DMS153 treated with DMSO at 0.1 percent for 48 hours (cell line): Measurements from ENCODE around the gene CCN2.
A peak's percentile ranks its signal among the peaks of the same experiment; 100 is the strongest.
"Not testable (repeated sequence)": the region's sequence is repeated elsewhere in the genome, so short reads cannot be mapped to it uniquely, and the experiment has no call there.

ENCODE experiments used
- DNase-seq: peaks from one replicate; lab custom pipeline; 2025; ENCODE audit not compliant: unreplicated experiment; lab: John Stamatoyannopoulos, UW

Gene CCN2

DNA sequence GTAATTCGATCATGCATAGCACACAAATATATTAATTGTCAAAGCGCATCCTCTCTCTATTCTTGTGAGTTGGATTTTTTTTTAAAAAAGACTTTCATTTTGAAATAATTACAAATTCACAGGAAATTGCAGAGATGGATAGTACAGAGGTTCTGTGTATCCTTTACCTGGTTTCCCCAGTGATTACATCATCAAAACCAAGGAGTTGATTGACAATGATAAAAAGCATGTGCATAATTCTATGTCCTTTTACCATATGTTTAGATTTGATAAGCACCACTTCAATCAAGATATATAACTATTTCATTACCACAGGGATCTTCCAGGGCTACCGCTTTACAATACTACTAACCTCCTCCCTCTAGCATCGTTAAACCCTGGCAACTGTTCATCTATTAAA is 40.2 kb downstream of the CCN2 start:
- peak; percentile 24 for DNase-seq

DNA sequence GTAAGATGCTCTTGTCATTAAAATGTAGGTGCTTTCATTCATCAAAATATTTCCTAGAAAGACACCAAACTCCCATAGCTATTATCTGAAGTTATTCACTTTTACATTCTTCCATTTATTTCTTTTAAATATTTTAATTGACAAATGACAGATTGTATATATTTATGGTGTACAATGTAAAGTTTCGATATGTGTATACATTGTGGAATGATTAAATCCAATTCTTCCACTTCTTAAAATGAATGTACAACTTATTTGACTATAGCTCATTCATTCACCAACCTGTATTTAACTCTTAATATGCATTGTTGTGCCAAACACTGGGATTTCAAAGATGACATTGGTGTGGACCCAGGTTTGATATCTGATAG is 41.0 kb downstream of the CCN2 start:
- DNase-seq, result no peak

DNA sequence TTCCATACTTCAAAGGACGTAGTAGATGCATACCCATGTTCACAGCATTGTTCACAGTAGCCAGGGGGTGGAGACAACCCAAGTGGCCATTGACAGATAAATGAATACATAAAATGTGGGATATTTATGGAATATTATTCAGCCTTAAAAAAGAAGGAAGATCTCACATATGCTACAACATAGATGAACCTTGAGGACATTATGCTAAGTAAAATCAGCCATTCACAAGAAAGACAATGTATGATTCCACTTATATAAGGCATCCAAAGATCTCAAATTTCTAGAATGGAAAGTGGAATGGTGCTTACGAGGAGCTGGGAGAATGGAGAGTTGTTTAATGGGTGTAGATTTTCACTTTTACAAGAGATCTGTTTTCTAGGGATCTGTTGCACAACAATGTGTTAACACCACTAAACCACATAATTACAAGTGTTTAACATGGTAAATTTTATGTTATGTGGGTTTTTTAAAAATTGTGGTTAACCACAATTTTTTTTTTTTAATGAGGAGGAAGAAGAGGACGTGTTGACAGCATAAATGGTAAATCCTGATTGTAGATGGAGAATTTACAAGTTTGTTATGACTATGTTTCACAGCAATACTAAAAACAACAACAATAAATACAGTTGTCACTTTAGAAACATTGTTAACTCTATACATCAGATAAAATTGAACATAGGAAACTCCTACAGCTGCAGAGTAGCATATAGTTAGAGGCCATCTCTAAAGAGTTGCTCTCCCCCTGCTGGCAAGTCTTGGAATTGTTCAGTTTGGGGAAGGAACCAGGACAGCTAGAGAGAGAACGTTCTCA is 41.6 kb downstream of the CCN2 start:
- peak; percentile 77 for DNase-seq

DNA sequence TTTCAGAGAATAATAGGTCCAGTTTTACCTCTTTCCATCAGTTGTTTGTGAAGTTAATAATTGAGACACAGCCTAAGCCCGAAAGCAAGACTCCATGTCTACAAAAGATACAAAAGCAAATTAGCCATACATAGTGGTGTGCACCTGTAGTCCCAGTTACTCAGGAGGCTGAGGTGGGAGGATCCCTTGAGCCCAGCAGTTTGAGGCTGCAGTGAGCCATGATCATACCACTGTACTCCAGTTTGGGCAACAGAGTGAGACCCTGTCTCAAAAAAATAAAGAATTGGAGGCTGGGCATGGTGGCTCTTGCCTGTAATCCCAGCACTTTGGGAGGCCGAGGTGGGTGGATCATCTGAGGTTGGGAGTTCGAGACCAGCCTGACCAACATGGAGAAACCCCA is 42.4 kb downstream of the CCN2 start:
- not testable (repeated sequence) for DNase-seq

DNA sequence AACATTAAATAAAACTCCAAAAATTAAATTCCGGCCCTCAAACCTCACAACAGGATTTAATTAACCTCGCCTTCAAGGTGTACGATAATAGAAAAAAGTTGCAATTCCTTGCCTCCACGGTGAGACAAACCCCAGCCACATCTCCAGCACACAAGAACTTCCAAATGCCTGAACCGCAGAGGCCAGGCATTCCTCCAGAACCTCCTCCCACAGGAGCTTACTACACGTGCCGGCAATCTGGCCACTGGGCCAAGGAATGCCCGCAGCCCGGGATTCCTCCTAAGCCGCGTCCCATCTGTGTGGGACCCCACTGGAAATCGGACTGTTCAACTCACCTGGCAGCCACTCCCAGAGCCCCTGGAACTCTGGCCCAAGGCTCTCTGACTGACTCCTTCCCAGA is 47.4 kb downstream of the CCN2 start:
- not testable (repeated sequence) for DNase-seq

DNA sequence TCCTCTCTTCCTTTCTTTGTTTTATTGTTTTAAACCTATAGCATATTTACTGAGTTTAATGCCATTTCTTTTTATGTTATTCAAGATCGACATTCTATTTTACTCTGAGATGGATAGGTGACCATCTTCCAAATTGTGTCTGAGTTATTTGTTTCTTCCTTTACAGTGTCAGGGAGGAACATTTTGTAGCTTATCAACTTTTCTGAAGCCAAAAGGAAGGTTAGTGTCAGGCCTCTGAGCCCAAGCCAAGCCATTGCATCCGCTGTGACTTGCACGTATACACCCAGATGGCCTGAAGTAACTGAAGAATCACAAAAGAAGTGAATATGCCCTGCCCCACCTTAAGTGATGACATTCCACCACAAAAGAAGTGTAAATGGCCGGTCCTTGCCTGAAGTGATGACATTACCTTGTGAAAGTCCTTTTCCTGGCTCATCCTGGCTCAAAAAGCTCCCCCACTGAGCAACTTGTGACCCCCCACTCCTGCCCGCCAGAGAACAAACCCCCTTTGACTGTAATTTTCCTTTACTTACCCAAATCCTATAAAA is 49.8 kb downstream of the CCN2 start:
- DNase-seq, result not testable (repeated sequence)

DNA sequence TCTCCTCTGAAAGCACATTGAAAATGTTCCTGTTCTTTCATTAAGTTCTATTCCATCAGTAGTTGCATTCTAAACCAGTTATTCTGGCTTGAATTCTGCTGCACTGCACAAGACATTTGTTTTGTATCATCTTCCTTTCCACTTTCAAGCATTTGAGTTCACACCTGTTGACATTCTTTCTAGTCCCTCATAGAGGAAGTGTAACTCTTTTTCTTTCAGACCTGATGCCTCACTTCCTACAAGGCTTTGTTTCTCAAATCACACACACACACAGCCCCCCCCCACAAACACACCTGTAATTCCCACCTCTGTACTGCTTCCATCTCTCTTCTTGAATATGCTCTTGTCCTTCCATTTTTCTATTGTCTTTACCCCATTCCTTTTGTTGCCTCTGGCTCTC is 50.9 kb downstream of the CCN2 start:
- DNase-seq, result no peak

DNA sequence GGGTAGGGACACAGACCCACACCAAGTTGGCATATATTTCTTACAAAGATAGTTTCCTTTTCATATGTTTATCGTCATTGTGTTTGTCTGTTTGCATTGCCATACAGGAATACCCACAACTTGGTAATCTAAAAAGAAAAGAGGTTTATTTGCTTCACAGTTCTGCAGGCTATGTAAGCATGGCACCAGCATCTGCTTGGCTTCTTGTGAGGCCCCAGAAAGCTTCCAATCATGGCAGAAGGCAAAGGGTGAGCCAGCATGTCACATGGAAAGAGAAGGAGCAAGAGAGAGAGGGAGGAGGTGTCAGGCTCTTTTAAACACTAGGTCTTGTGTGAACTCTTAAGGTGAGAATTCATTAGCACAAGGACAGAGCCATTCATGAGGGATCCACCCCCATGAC is 52.5 kb downstream of the CCN2 start:
- no peak for DNase-seq
